Natural killer cell (primary cell): Measurements from ENCODE around the gene PRPF40A. TPM values are rescaled to one million over a fixed set of nuclear protein-coding genes. Genes with fewer than 3 reads are reported as not detected.
A peak's percentile ranks its signal among the peaks of the same experiment; 100 is the strongest.

ENCODE experiments used
- ATAC-seq, 3 donors: fragments of 150-1000 bp in 2 of 3; fragments of 200-7000 bp in 1 of 3; cut with Tn5 transposase; 1 replicate in 1 of 3; 2 replicates in 2 of 3; pipeline ENCODE4 v1.10.0; 2021; ENCODE audit warnings: mild to moderate bottlenecking in 2 of 3, moderate library complexity in 2 of 3
- DNase-seq, 2 donors: peaks; one replicate each; pipeline versions ENCODE4 v3.0.0 to v3.0.0-alpha.2; 2013 to 2021; ENCODE audit warnings: mixed read lengths in 1 of 2
- H3K27ac ChIP-seq: one replicate; pipeline ENCODE4 v1.5.1; 2013; ENCODE audit warnings: mild to moderate bottlenecking, low read length
- H3K27me3 ChIP-seq: one replicate; pipeline ENCODE4 v1.6.1; 2013; ENCODE audit warnings: low read length; ENCODE audit not compliant: control insufficient read depth, insufficient read depth
- H3K36me3 ChIP-seq: one replicate; pipeline ENCODE4 v1.6.1; 2013; ENCODE audit warnings: low read length; ENCODE audit not compliant: control insufficient read depth, insufficient read depth
- H3K4me1 ChIP-seq: one replicate; pipeline ENCODE4 v1.6.1; 2013; ENCODE audit warnings: low read length; ENCODE audit not compliant: control insufficient read depth, insufficient read depth
- H3K4me3 ChIP-seq: one replicate; pipeline ENCODE4 v1.5.1; 2013; ENCODE audit warnings: low read length
- H3K9me3 ChIP-seq: one replicate; pipeline ENCODE4 v1.6.1; 2013; ENCODE audit warnings: low read length; ENCODE audit not compliant: control insufficient read depth, insufficient read depth
- H3K27ac Mint-ChIP-seq, 2 donors: one replicate each; pipeline ENCODE4 v1.8.0; 2022; ENCODE audit warnings: mild to moderate bottlenecking in 2 of 2, mixed read lengths in 2 of 2, moderate library complexity in 1 of 2
- H3K27me3 Mint-ChIP-seq, 2 donors: one replicate each; pipeline ENCODE4 v1.8.0; 2022; ENCODE audit warnings: low read depth in 2 of 2, mixed read lengths in 2 of 2
- H3K36me3 Mint-ChIP-seq: one replicate; pipeline ENCODE4 v1.8.0; 2022; ENCODE audit warnings: mixed read lengths
- H3K4me1 Mint-ChIP-seq, 2 donors: one replicate each; pipeline ENCODE4 v1.8.0; 2022; ENCODE audit warnings: mixed read lengths in 2 of 2
- H3K4me3 Mint-ChIP-seq: one replicate; pipeline ENCODE4 v1.8.0; 2022; ENCODE audit warnings: mild to moderate bottlenecking, moderate library complexity, mixed read lengths
- H3K9me3 Mint-ChIP-seq, 2 donors: one replicate each; pipeline ENCODE4 v1.8.0; 2022; ENCODE audit warnings: mixed read lengths in 2 of 2
- CTCF ChIP-seq: fragments of 200-600 bp; IDR thresholded peaks from one replicate; pipeline ENCODE4 v1.8.0; 2022; ENCODE audit warnings: antibody characterized with exemption
- WGBS: methylation state at CpG from one replicate; pipeline ENCODE4 v1.1.7; 2013; ENCODE audit warnings: missing lambda C conversion rate; ENCODE audit not compliant: insufficient coverage; 5-methylcytosine and 5-hydroxymethylcytosine counted together
- intact Hi-C: fragments of 100-400 bp; cut with micrococcal nuclease; formaldehyde crosslinking; loops from one replicate; pipeline ENCODE4 v1.14.2; 2022
- total RNA-seq, 4 donors: library from RNA; stranded (reverse); fragments of 120-200 nt in 1 of 4; gene quantifications; one replicate each; pipeline versions ENCODE4 v1.2.3 to v1.2.4, GENCODE V29; 2013 to 2022

The PRPF40A gene
- total RNA-seq, 3 donors from 2014 or later (not counting 1 experiment from before 2014, with no cell fraction given) = 120 to 137 (median 130) TPM

GRCh38 chr2:152696476-152696875 is 20.8 kb downstream of the PRPF40A start:
- Mint-ChIP-seq H3K4me1 (peaks cover 11 to 33% of the 10 kb centered on the region in 2 donors), H3K36me3 (no peaks in the 10 kb centered on the region), H3K4me3 (no peak overlapping the region), H3K27me3 (no peaks in the 10 kb centered on the region), H3K9me3 (peaks cover 0 to 2% of the 10 kb centered on the region in 2 donors), H3K27ac (peak overlapping the region in 1 of 2 donors; percentile 93)
- H3K9me3 ChIP-seq = no peaks in the 10 kb centered on the region
- H3K4me3 ChIP-seq = no peak overlapping the region
- H3K4me1 ChIP-seq = peaks cover 3% of the 10 kb centered on the region
- ATAC-seq (no peak), DNase-seq (no peak)
- no CpG with 5 or more reads among the region's 1 CpG for WGBS
- no peaks in the 10 kb centered on the region for H3K27me3 ChIP-seq
- H3K27ac ChIP-seq = no peak overlapping the region
- H3K36me3 ChIP-seq = peaks cover 12% of the 10 kb centered on the region
- intact Hi-C loops = no loop called here
- no peak for TF ChIP-seq CTCF

- no peaks in the 10 kb centered on the region for H3K27me3 ChIP-seq
- no peak overlapping the region for H3K4me3 Mint-ChIP-seq
- intact Hi-C loops = no loop called here
- no peaks in the 10 kb centered on the region for H3K9me3 ChIP-seq
- no peaks in the 10 kb centered on the region for H3K27me3 Mint-ChIP-seq
- no peaks in the 10 kb centered on the region for H3K36me3 Mint-ChIP-seq
- H3K9me3 Mint-ChIP-seq = no peaks in the 10 kb centered on the region
- TF ChIP-seq CTCF = no peak
- peaks cover 12% of the 10 kb centered on the region for H3K36me3 ChIP-seq
- peaks cover 3% of the 10 kb centered on the region for H3K4me1 ChIP-seq
- no peak overlapping the region for H3K4me3 ChIP-seq
- ATAC-seq = no peak
- no peak for DNase-seq
- H3K27ac Mint-ChIP-seq = peak overlapping the region; percentile 92 to 93
- WGBS = 93% methylated on average over 3 of the region's 3 CpGs
- H3K27ac ChIP-seq = no peak overlapping the region
- H3K4me1 Mint-ChIP-seq = peaks cover 6 to 28% of the 10 kb centered on the region in 2 donors
Observed at GRCh38 chr2:152695763-152696162, 21.5 kb downstream of the PRPF40A start.

GRCh38 chr2:152694161-152694661 is 23.1 kb downstream of the PRPF40A start:
- Mint-ChIP-seq H3K4me1 (peaks cover 6 to 21% of the 10 kb centered on the region in 2 donors), H3K36me3 (no peaks in the 10 kb centered on the region), H3K27me3 (no peaks in the 10 kb centered on the region), H3K27ac (peak overlapping the region; percentile 92 to 93), H3K4me3 (peak overlapping the region; percentile 83), H3K9me3 (no peaks in the 10 kb centered on the region)
- WGBS = 14% methylated on average over 6 of the region's 8 CpGs
- H3K4me1 ChIP-seq = peaks cover 3% of the 10 kb centered on the region
- no peaks in the 10 kb centered on the region for H3K9me3 ChIP-seq
- peaks cover 12% of the 10 kb centered on the region for H3K36me3 ChIP-seq
- peak overlapping the region; percentile 76 for H3K27ac ChIP-seq
- intact Hi-C loops = loop anchor here (1.0 kb wide), 1 partner anchor 23 kb away; the partner anchor contains the start of gene PRPF40A
- H3K4me3 ChIP-seq = peak overlapping the region; percentile 2
- DNase-seq (peak; percentile 31 to 58), ATAC-seq (peak; percentile 88 to 92 (median 88))
- H3K27me3 ChIP-seq = no peaks in the 10 kb centered on the region
- no peak for TF ChIP-seq CTCF

- H3K36me3 Mint-ChIP-seq = no peaks in the 10 kb centered on the region
- H3K4me3 ChIP-seq = no peak overlapping the region
- TF ChIP-seq CTCF = no peak
- no peak overlapping the region for H3K27ac ChIP-seq
- peak overlapping the region; percentile 27 to 93 for H3K27ac Mint-ChIP-seq
- H3K9me3 Mint-ChIP-seq = no peaks in the 10 kb centered on the region
- intact Hi-C loops = no loop called here
- 67% methylated on average over 1 of the region's 4 CpGs for WGBS
- H3K36me3 ChIP-seq = peaks cover 12% of the 10 kb centered on the region
- peaks cover 3% of the 10 kb centered on the region for H3K4me1 ChIP-seq
- H3K27me3 Mint-ChIP-seq = no peaks in the 10 kb centered on the region
- ATAC-seq (no peak), DNase-seq (no peak)
- peaks cover 6 to 21% of the 10 kb centered on the region in 2 donors for H3K4me1 Mint-ChIP-seq
- H3K9me3 ChIP-seq = no peaks in the 10 kb centered on the region
- no peaks in the 10 kb centered on the region for H3K27me3 ChIP-seq
- H3K4me3 Mint-ChIP-seq = no peak overlapping the region
Observed at GRCh38 chr2:152693033-152693432, 24.2 kb downstream of the PRPF40A start.
